ENCODE results near the gene STX16. TPM values are rescaled to one million over a fixed set of nuclear protein-coding genes. Genes with fewer than 3 reads are reported as not detected.

Gene STX16
- total RNA-seq, 1 experiment from 2014 or later: 89.1 TPM

GRCh38 chr20:58721951-58722778 is 71.1 kb downstream of the STX16 start (continued):
- TF ChIP-seq ZNF532 (CRISPR knock-in tag; IDR thresholded peaks at IDR 0.05; ENCODE audit: borderline replicate concordance) (no peak), NR3C1 (CRISPR knock-in tag; conservative IDR thresholded peaks at IDR 0.05; ENCODE audit: low read depth) (no peak), TP53 (CRISPR knock-in tag; IDR thresholded peaks at IDR 0.05) (no peak), USF2 (CRISPR knock-in tag; IDR thresholded peaks at IDR 0.05) (no peak)

- Mint-ChIP-seq H3K27me3 (ENCODE audit: low read depth) (peaks cover 11% of the 10 kb centered on the region; the same call in 1 of the 2 replicates), H3K36me3 (peaks cover 26% of the 10 kb centered on the region), H3K4me1 (peaks cover 15% of the 10 kb centered on the region; the same call in 1 of the 2 replicates), H3K27ac (no peak overlapping the region), H3K9me3 (peaks cover 32% of the 10 kb centered on the region), H3K4me3 (no peak overlapping the region)
- ATAC-seq (no peak), DNase-seq (ENCODE audit: low spot score) (no peak)
- ChIA-PET CTCF (interaction anchor here (1.2 to 2.1 kb wide), 2 partner anchors 29 to 72 kb away, joined by 3 to 6 read pairs; partner anchors contain the start of gene STX16), POLR2A (no interaction called here)
- TF ChIP-seq CREM (CRISPR knock-in tag; IDR thresholded peaks at IDR 0.05) (no peak), TP53 (CRISPR knock-in tag; IDR thresholded peaks at IDR 0.05) (no peak), ELF4 (CRISPR knock-in tag; IDR thresholded peaks at IDR 0.05; ENCODE audit: low read depth) (no peak), NR3C1 (CRISPR knock-in tag; conservative IDR thresholded peaks at IDR 0.05; ENCODE audit: low read depth) (no peak), GRHL2 (CRISPR knock-in tag; IDR thresholded peaks at IDR 0.05; ENCODE audit: insufficient replicate concordance, severe bottlenecking) (no peak), ZMAT4 (CRISPR knock-in tag; IDR thresholded peaks at IDR 0.05) (no peak), ERG (CRISPR knock-in tag; IDR thresholded peaks at IDR 0.05) (no peak), MXD4 (CRISPR knock-in tag; IDR thresholded peaks at IDR 0.05; ENCODE audit: borderline replicate concordance) (no peak), TEAD1 (CRISPR knock-in tag; IDR thresholded peaks at IDR 0.05) (no peak), PREB (CRISPR knock-in tag; IDR thresholded peaks at IDR 0.05; ENCODE audit: borderline replicate concordance) (no peak), RORB (CRISPR knock-in tag; IDR thresholded peaks at IDR 0.05) (no peak), NFATC4 (CRISPR knock-in tag; IDR thresholded peaks at IDR 0.05) (no peak), EMX1 (CRISPR knock-in tag; IDR thresholded peaks at IDR 0.05) (no peak), E2F5 (CRISPR knock-in tag; IDR thresholded peaks at IDR 0.05) (no peak), CTCF (IDR thresholded peaks at IDR 0.05) (no peak), MLX (CRISPR knock-in tag; IDR thresholded peaks at IDR 0.05) (no peak)
Measured at GRCh38 chr20:58722877-58723627, 72.0 kb downstream of the STX16 start.

Measured in WTC11 (cell line).